ENCODE data around the gene BIRC7.

Gene BIRC7

GRCh38 chr20:63235399-63235983 is at the start of gene BIRC7:
Gene BIRC7, plus strand, starts transcription at chr20:63235905. Its CDS starts 192 bp downstream, at chr20:63236097.
- TF ChIP-seq CTCF (IDR thresholded peaks at IDR 0.05; ENCODE audit: insufficient read depth, low read depth, low read length, missing control alignments): no peak
- no peak for DNase-seq (ENCODE audit: low read depth)
- no peak within 1 kb of the TSS for H3K4me3 ChIP-seq (ENCODE audit: low read length)

GRCh38 chr20:63186084-63186483 is 49.6 kb upstream of the BIRC7 start:
- no peak for TF ChIP-seq CTCF (IDR thresholded peaks at IDR 0.05; ENCODE audit: insufficient read depth, low read depth, low read length, missing control alignments)
- H3K4me3 ChIP-seq (ENCODE audit: low read length): no peak overlapping the region
- no peak for DNase-seq (ENCODE audit: low read depth)

GRCh38 chr20:63186528-63187316 is 49.0 kb upstream of the BIRC7 start:
- peak; percentile 84 for DNase-seq (ENCODE audit: low read depth)
- TF ChIP-seq CTCF (IDR thresholded peaks at IDR 0.05; ENCODE audit: insufficient read depth, low read depth, low read length, missing control alignments): peak; percentile 56
- H3K4me3 ChIP-seq (ENCODE audit: low read length): no peak overlapping the region

GRCh38 chr20:63187338-63188158 is 48.2 kb upstream of the BIRC7 start:
- H3K4me3 ChIP-seq (ENCODE audit: low read length): no peak overlapping the region
- TF ChIP-seq CTCF (IDR thresholded peaks at IDR 0.05; ENCODE audit: insufficient read depth, low read depth, low read length, missing control alignments): no peak
- no peak for DNase-seq (ENCODE audit: low read depth)

- no peak overlapping the region for H3K4me3 ChIP-seq (ENCODE audit: low read length)
- no peak for DNase-seq (ENCODE audit: low read depth)
- TF ChIP-seq CTCF (IDR thresholded peaks at IDR 0.05; ENCODE audit: insufficient read depth, low read depth, low read length, missing control alignments): no peak
Measured at GRCh38 chr20:63188159-63188442, 47.6 kb upstream of the BIRC7 start.

GRCh38 chr20:63188641-63189321 is 46.9 kb upstream of the BIRC7 start:
- DNase-seq (ENCODE audit: low read depth): no peak
- no peak for TF ChIP-seq CTCF (IDR thresholded peaks at IDR 0.05; ENCODE audit: insufficient read depth, low read depth, low read length, missing control alignments)
- no peak overlapping the region for H3K4me3 ChIP-seq (ENCODE audit: low read length)

Data from epithelial cell of esophagus (primary cell).